HG03175 (cell line): Measurements from ENCODE around the gene SLC16A6.
"Not testable (repeated sequence)": the region's sequence is repeated elsewhere in the genome, so short reads cannot be mapped to it uniquely, and the experiment has no call there.

Source experiments
- ATAC-seq: cut with Tn5 transposase; IDR thresholded peaks from one replicate; pipeline ENCODE4 v1.9.1; 2021; ENCODE audit warnings: mild to moderate bottlenecking, moderate library complexity; ENCODE audit not compliant: unreplicated experiment

SLC16A6 gene

GRCh38 chr17:68253426-68253825 is 37.5 kb downstream of the SLC16A6 start:
- not testable (repeated sequence) for ATAC-seq

- no peak for ATAC-seq
Measured at GRCh38 chr17:68249354-68249765, 41.6 kb downstream of the SLC16A6 start.

- ATAC-seq = no peak
Measured at GRCh38 chr17:68248891-68249290, 42.0 kb downstream of the SLC16A6 start.

GRCh38 chr17:68248199-68248825 is 42.6 kb downstream of the SLC16A6 start:
- peak; percentile 24 for ATAC-seq

GRCh38 chr17:68247445-68248198 is 43.3 kb downstream of the SLC16A6 start, which contains the start of gene AMZ2:
Gene AMZ2, plus strand, starts transcription at chr17:68248043. Its CDS starts 2,145 bp downstream, at chr17:68250188.
- peak; percentile 92 for ATAC-seq

- no peak for ATAC-seq
Measured at GRCh38 chr17:68246271-68247028, 44.5 kb downstream of the SLC16A6 start.

- ATAC-seq = no peak
Measured at GRCh38 chr17:68239632-68240366, 51.1 kb downstream of the SLC16A6 start.

GRCh38 chr17:68238871-68239253 is 52.1 kb downstream of the SLC16A6 start:
- ATAC-seq = no peak

- ATAC-seq = no peak
Measured at GRCh38 chr17:68238164-68238870, 52.6 kb downstream of the SLC16A6 start.

GRCh38 chr17:68237369-68238163 is 53.4 kb downstream of the SLC16A6 start:
- ATAC-seq = peak; percentile 70

- not testable (repeated sequence) for ATAC-seq
Measured at GRCh38 chr17:68235336-68235791, 55.6 kb downstream of the SLC16A6 start.

GRCh38 chr17:68234726-68235335 is 56.1 kb downstream of the SLC16A6 start:
- peak; percentile 45 for ATAC-seq

GRCh38 chr17:68232741-68233140 is 58.2 kb downstream of the SLC16A6 start:
- ATAC-seq = not testable (repeated sequence)

GRCh38 chr17:68231541-68231940 is 59.4 kb downstream of the SLC16A6 start:
- no peak for ATAC-seq

- ATAC-seq = not testable (repeated sequence)
Measured at GRCh38 chr17:68231131-68231530, 59.8 kb downstream of the SLC16A6 start.

- no peak for ATAC-seq
Measured at GRCh38 chr17:68229619-68230018, 61.3 kb downstream of the SLC16A6 start.

- no peak for ATAC-seq
Measured at GRCh38 chr17:68228817-68229570, 61.9 kb downstream of the SLC16A6 start.

- not testable (repeated sequence) for ATAC-seq
Measured at GRCh38 chr17:68228039-68228680, 62.8 kb downstream of the SLC16A6 start.
